A673 (cell line): ENCODE results near the gene SAP30BP. TPM values are rescaled to one million over a fixed set of nuclear protein-coding genes. Genes with fewer than 3 reads are reported as not detected.

ENCODE experiments used
- BruUV-seq: library from RNA; stranded (reverse); fragments of 400-500 nt; replicated peaks from 2 replicates; lab custom pipeline; 2021; lab: Mats Ljungman, UMichigan
- CTCF ChIA-PET: fragments of 300-600 bp; sonication (Branson Sonifier 250); formaldehyde crosslinking; loops from one replicate; lab custom pipeline; 2022; ENCODE audit warnings: antibody characterized with exemption; lab: Charles Lee
- POLR2A ChIA-PET: fragments of 300-600 bp; sonication (Branson Sonifier 250); formaldehyde crosslinking; loops from one replicate; lab custom pipeline; 2022; ENCODE audit warnings: antibody characterized with exemption; ENCODE audit not compliant: low non-redundant PET; lab: Charles Lee
- DNase-seq: peaks from one replicate; pipeline ENCODE4 v3.0.0-alpha.2; 2015; ENCODE audit warnings: low spot score
- H3K27ac ChIP-seq: fragments of 200-600 bp; sonication (generic); 2 replicates; pipeline ENCODE4 v1.5.1; 2016; ENCODE audit warnings: mixed run types, low read depth, mild to moderate bottlenecking, mixed read lengths, antibody characterized with exemption, low read length; ENCODE audit not compliant: poor library complexity, severe bottlenecking
- H3K27me3 ChIP-seq: fragments of 200-600 bp; sonication (generic); replicated peaks from 2 replicates; pipeline ENCODE4 v1.6.1; 2017; ENCODE audit warnings: mixed run types, low read depth, mild to moderate bottlenecking, mixed read lengths, antibody characterized with exemption, low read length; ENCODE audit not compliant: insufficient read depth, poor library complexity
- H3K36me3 ChIP-seq: fragments of 200-600 bp; sonication (generic); 2 replicates; pipeline ENCODE4 v1.6.1; 2016; ENCODE audit warnings: mixed run types, mild to moderate bottlenecking, mixed read lengths, antibody characterized with exemption, low read length; ENCODE audit not compliant: insufficient read depth, poor library complexity, severe bottlenecking
- H3K4me1 ChIP-seq: fragments of 200-600 bp; sonication (generic); 2 replicates; pipeline ENCODE4 v1.6.1; 2017; ENCODE audit warnings: mixed run types, mild to moderate bottlenecking, mixed read lengths, antibody characterized with exemption, low read length; ENCODE audit not compliant: insufficient read depth, poor library complexity, severe bottlenecking
- H3K4me3 ChIP-seq: fragments of 200-600 bp; sonication (generic); 2 replicates; pipeline ENCODE4 v1.5.1; 2016; ENCODE audit warnings: low read depth, mixed run types, mild to moderate bottlenecking, mixed read lengths, low read length; ENCODE audit not compliant: poor library complexity, severe bottlenecking
- H3K9me3 ChIP-seq: fragments of 200-600 bp; sonication (generic); 2 replicates; pipeline ENCODE4 v1.6.1; 2016; ENCODE audit warnings: mixed run types, low read depth, mild to moderate bottlenecking, mixed read lengths, antibody characterized with exemption, low read length; ENCODE audit not compliant: poor library complexity, severe bottlenecking
- EZH2 ChIP-seq: fragments of 200-600 bp; sonication (generic); IDR thresholded peaks from 2 replicates; pipeline ENCODE4 v1.6.1; 2017; ENCODE audit warnings: borderline replicate concordance, low read depth, mild to moderate bottlenecking, mixed read lengths, antibody characterized with exemption, low read length; ENCODE audit not compliant: poor library complexity, severe bottlenecking
- intact Hi-C: fragments of 100-400 bp; cut with micrococcal nuclease; formaldehyde crosslinking; loops from one replicate; pipeline ENCODE4 v1.10.0; 2022; ENCODE audit not compliant: unreplicated experiment
- total RNA-seq: library from RNA; stranded (reverse); gene quantifications from 2 replicates; pipeline ENCODE4 v1.2.3, GENCODE V29; 2021
- TF ChIP-seq, protein P1 (sequence below): fragments of 300-800, 200-600 bp; sonication (generic); conservative IDR thresholded peaks from 2 replicates; pipeline ENCODE4 v1.5.1; 2017; ENCODE audit warnings: low read depth, mild to moderate bottlenecking, antibody characterized with exemption, low read length, moderate library complexity, mixed read lengths

The SAP30BP gene
- total RNA-seq, 1 experiment from 2014 or later, result 98.1 TPM

DNA sequence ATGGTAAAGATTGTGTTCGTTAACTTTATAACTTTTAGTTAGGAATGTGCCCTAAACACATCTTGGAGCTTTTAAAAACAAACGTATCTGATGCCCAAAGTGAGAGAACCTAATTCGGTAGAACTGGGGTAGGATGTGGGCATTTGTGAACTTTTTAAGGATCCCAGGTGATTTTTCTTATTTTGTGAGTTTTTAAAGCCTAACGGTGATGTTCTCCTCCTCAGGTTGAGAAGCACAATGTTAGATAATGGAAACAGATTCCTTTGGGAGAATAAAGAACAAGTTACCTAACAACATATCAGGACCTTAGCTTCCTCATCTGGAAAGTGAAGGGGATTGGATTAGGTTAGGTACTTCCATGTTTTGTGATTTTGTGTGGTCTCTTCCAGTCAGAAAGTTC, 687 bp downstream of the SAP30BP start:
- DNase-seq, result no peak
- no peaks in the 10 kb centered on the region for H3K27me3 ChIP-seq
- ChIA-PET CTCF (interaction anchor here (0.5 to 2.0 kb wide), 3 partner anchors 34 to 80 kb away, joined by 3 to 10 read pairs (median 3); partner anchors contain the start of gene SMIM5), POLR2A (no interaction called here)
- intact Hi-C loops, result no loop called here
- no TSS peak for BruUV-seq
- H3K4me1 ChIP-seq, result peaks cover 15% of the 10 kb centered on the region
- H3K9me3 ChIP-seq, result no peaks in the 10 kb centered on the region
- H3K27ac ChIP-seq, result peak overlapping the region; percentile 79
- TF ChIP-seq, protein P1, sequence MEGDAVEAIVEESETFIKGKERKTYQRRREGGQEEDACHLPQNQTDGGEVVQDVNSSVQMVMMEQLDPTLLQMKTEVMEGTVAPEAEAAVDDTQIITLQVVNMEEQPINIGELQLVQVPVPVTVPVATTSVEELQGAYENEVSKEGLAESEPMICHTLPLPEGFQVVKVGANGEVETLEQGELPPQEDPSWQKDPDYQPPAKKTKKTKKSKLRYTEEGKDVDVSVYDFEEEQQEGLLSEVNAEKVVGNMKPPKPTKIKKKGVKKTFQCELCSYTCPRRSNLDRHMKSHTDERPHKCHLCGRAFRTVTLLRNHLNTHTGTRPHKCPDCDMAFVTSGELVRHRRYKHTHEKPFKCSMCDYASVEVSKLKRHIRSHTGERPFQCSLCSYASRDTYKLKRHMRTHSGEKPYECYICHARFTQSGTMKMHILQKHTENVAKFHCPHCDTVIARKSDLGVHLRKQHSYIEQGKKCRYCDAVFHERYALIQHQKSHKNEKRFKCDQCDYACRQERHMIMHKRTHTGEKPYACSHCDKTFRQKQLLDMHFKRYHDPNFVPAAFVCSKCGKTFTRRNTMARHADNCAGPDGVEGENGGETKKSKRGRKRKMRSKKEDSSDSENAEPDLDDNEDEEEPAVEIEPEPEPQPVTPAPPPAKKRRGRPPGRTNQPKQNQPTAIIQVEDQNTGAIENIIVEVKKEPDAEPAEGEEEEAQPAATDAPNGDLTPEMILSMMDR, result no peak
- no peak for TF ChIP-seq EZH2
- H3K4me3 ChIP-seq, result peak overlapping the region; percentile 82
- peaks cover 42% of the 10 kb centered on the region for H3K36me3 ChIP-seq

GRCh38 chr17:75668489-75668888, 1.4 kb downstream of the SAP30BP start:
- no peaks in the 10 kb centered on the region for H3K9me3 ChIP-seq
- TF ChIP-seq, protein P1, result no peak
- TF ChIP-seq EZH2, result no peak
- ChIA-PET CTCF (no interaction called here), POLR2A (no interaction called here)
- no peak overlapping the region for H3K27ac ChIP-seq
- H3K36me3 ChIP-seq, result peaks cover 46% of the 10 kb centered on the region
- H3K27me3 ChIP-seq, result no peaks in the 10 kb centered on the region
- intact Hi-C loops, result no loop called here
- H3K4me1 ChIP-seq, result peaks cover 15% of the 10 kb centered on the region
- no TSS peak for BruUV-seq
- peak overlapping the region; percentile 82 for H3K4me3 ChIP-seq
- DNase-seq, result no peak

DNA sequence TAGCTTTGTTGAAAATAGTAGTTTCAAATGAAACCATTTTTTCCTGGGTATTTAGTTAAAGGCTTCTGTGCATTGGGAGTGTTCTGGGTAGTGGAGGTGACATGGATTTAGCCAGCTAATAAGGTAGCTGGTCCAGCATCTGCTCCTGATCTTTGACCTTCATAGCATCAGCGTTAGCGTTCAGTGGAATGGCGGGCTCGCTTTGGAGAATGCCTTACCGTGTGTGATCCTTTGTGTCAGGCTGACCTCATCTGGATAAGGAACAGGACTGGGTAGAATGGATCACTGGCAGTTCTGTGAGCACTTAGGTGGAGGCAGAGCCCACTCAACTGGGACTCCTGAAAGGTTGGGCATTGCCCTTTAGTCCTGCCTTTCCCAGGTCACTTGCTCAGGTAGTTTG, 3.7 kb downstream of the SAP30BP start:
- Histone ChIP-seq H3K27ac (no peak overlapping the region), H3K36me3 (peaks cover 51% of the 10 kb centered on the region), H3K4me1 (peaks cover 14% of the 10 kb centered on the region), H3K27me3 (no peaks in the 10 kb centered on the region), H3K9me3 (no peaks in the 10 kb centered on the region), H3K4me3 (no peak overlapping the region)
- intact Hi-C loops, result no loop called here
- BruUV-seq, result no TSS peak
- no peak for DNase-seq
- no peak for TF ChIP-seq EZH2
- TF ChIP-seq, protein P1, result no peak
- POLR2A ChIA-PET, result no interaction called here
- CTCF ChIA-PET, result no interaction called here
